Skeletal muscle satellite cell (primary cell): ENCODE measurements around the gene ZNF740.
A peak's percentile ranks its signal among the peaks of the same experiment; 100 is the strongest.

Source experiments
- H3K27me3 ChIP-seq: 2 replicates; pipeline ENCODE4 v1.7.0; 2013; ENCODE audit warnings: low read length; ENCODE audit not compliant: control insufficient read depth, insufficient read depth
- H3K36me3 ChIP-seq: 2 replicates; pipeline ENCODE4 v1.7.0; 2013; ENCODE audit warnings: mild to moderate bottlenecking, control low read depth, low read length; ENCODE audit not compliant: insufficient read depth
- H3K4me1 ChIP-seq: 2 replicates; pipeline ENCODE4 v1.7.0; 2013; ENCODE audit warnings: low read length; ENCODE audit not compliant: control insufficient read depth, insufficient read depth
- H3K4me2 ChIP-seq: 2 replicates; pipeline ENCODE4 v1.7.0; 2013; ENCODE audit warnings: mild to moderate bottlenecking, low read length
- H3K4me3 ChIP-seq: 2 replicates; pipeline ENCODE4 v1.7.0; 2013; ENCODE audit warnings: low read length
- H3K9ac ChIP-seq: 2 replicates; pipeline ENCODE4 v1.7.0; 2013; ENCODE audit warnings: mild to moderate bottlenecking, low read depth, low read length, moderate library complexity
- H3K9me3 ChIP-seq: replicated peaks from 2 replicates; pipeline ENCODE4 v1.7.0; 2013; ENCODE audit warnings: mild to moderate bottlenecking, control low read depth, low read length

The ZNF740 gene

GRCh38 chr12:53218551-53219291 is 38.2 kb downstream of the ZNF740 start:
- Histone ChIP-seq H3K27me3 (no peaks in the 10 kb centered on the region), H3K9ac (peak overlapping the region; percentile 81), H3K4me3 (peak overlapping the region; percentile 88), H3K4me2 (peak overlapping the region; percentile 92), H3K9me3 (no peaks in the 10 kb centered on the region), H3K4me1 (peaks cover 63% of the 10 kb centered on the region), H3K36me3 (peaks cover 16% of the 10 kb centered on the region)

GRCh38 chr12:53219292-53219955 is 38.9 kb downstream of the ZNF740 start:
- peaks cover 65% of the 10 kb centered on the region for H3K4me1 ChIP-seq

DNA sequence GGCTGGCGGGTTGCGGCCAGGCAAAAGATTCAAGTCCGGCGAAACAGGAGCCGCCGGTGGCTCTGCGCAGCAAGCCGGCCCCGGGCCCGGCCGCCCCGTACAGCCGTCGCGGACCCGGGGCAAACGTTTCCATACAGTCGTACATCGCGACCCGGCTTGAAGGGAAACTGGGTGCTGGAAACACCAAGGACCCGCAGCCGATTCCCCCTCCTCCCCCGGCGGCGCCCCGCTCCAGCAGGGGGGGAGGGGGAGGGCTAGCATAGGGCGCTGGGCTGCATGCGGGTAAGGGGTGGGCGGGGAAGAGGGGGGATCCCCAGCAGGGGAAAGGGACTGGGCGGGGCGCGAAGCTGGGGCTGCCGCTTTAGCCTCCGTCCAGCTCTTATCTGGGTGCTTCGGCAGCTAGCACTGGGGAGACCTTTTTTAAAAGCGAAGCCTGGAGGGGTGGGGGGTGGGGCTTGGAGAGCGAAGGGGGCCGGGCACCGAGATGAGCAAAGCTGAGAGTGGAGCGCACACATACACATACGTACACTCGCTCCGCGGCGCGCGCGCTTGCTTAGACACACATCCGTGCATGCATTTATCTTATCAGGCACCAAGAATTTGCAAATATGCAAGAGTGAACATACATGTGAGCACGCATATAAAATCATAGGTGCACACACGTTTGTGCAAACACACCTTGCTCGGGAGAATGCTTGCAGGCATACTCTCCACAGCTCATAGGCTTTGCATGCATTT is 39.6 kb downstream of the ZNF740 start:
- Histone ChIP-seq H3K4me1 (peaks cover 59% of the 10 kb centered on the region), H3K9me3 (no peaks in the 10 kb centered on the region), H3K36me3 (peaks cover 9% of the 10 kb centered on the region), H3K4me3 (peak overlapping the region; percentile 88), H3K27me3 (no peaks in the 10 kb centered on the region), H3K9ac (peak overlapping the region; percentile 81), H3K4me2 (peak overlapping the region; percentile 92)

More at GRCh38 chr12:53219292-53219955, 38.9 kb downstream of the ZNF740 start:
- H3K36me3 ChIP-seq: peaks cover 13% of the 10 kb centered on the region
- H3K9ac ChIP-seq: peak overlapping the region; percentile 81
- peak overlapping the region; percentile 88 for H3K4me3 ChIP-seq
- peak overlapping the region; percentile 92 for H3K4me2 ChIP-seq
- H3K27me3 ChIP-seq: no peaks in the 10 kb centered on the region
- no peaks in the 10 kb centered on the region for H3K9me3 ChIP-seq

GRCh38 chr12:53220694-53221202 is 40.2 kb downstream of the ZNF740 start:
- Histone ChIP-seq H3K36me3 (peaks cover 4% of the 10 kb centered on the region), H3K4me3 (peak overlapping the region; percentile 88), H3K4me2 (peak overlapping the region; percentile 92), H3K4me1 (peaks cover 53% of the 10 kb centered on the region), H3K27me3 (no peaks in the 10 kb centered on the region), H3K9me3 (no peaks in the 10 kb centered on the region), H3K9ac (peak overlapping the region; percentile 84)

- Histone ChIP-seq H3K36me3 (peaks cover 4% of the 10 kb centered on the region), H3K4me1 (peaks cover 47% of the 10 kb centered on the region), H3K4me2 (peak overlapping the region; percentile 92), H3K9ac (peak overlapping the region; percentile 84), H3K4me3 (peak overlapping the region; percentile 88), H3K27me3 (no peaks in the 10 kb centered on the region), H3K9me3 (no peaks in the 10 kb centered on the region)
These were observed 40.9 kb downstream of the ZNF740 start for GRCh38 chr12:53221203-53222080.

DNA sequence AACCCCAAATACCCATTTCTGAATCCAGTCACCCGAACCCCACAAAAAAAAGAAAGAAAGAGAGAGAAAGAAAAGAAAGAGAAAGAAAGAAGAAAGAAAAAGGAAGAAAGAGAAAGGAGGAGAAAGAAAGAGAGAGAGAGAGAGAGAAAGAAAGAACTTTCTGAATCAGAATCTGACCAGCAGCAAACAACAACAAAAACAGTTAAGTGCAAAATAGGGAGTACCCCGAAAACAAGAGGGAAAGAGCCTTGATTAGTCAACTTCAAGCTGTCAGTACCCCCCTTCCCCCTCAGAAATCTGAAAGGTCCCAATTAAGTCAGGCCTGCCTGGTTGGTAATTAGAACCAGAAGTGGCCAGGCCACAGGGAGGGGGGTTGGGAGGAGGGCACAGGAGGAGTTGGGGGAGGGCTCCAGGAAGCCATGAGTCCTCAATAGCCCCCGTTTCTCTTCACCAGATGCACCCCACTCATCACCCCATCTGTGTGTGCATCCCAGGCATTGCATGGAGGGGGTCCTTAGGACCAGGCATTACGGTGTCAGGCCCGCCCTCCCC is 41.7 kb downstream of the ZNF740 start:
- peak overlapping the region; percentile 84 for H3K9ac ChIP-seq

GRCh38 chr12:53222806-53223261 is 42.3 kb downstream of the ZNF740 start:
- Histone ChIP-seq H3K36me3 (peaks cover 10% of the 10 kb centered on the region), H3K4me3 (no peak overlapping the region), H3K4me2 (no peak overlapping the region), H3K27me3 (no peaks in the 10 kb centered on the region), H3K9me3 (no peaks in the 10 kb centered on the region), H3K4me1 (peaks cover 33% of the 10 kb centered on the region), H3K9ac (no peak overlapping the region)

More for the DNA sequence above, 41.7 kb downstream of the ZNF740 start:
- Histone ChIP-seq H3K4me1 (peaks cover 39% of the 10 kb centered on the region), H3K27me3 (no peaks in the 10 kb centered on the region), H3K36me3 (peaks cover 9% of the 10 kb centered on the region), H3K9me3 (no peaks in the 10 kb centered on the region), H3K4me2 (peak overlapping the region; percentile 92), H3K4me3 (peak overlapping the region; percentile 88)

DNA sequence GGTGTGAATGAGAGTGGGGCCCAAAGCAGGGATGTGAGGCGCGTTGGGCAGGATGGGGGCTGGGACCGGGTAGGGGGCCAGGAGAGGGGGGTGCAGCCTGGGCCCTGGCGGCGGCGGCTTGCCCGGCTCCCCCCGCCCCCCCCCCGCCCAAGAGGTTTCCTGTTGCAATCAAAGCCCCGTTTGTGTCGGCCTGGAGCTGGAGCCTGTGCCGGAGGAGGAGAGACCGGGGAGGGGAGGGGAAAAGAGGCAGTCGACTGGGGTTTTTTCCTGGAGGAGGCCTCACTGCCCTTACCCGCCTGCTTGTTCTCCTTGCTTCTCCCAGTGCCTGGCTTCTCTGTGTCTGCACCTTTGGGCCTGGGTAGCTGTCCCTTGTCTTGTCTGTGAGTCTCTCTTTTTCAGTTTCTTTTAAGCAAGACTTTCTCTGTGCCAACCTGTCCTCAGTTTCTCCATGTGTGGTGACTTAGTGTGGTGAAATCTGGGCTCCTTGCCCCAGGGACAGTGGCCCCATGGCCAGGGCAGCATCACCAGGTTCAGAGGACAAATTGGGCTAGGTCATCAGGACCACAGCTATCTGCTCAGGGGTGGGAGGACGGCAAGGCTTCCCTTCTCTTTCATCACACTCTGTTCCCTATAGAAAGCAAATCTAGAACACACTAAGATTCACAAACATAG is 43.0 kb downstream of the ZNF740 start:
- Histone ChIP-seq H3K36me3 (peaks cover 10% of the 10 kb centered on the region), H3K4me1 (peaks cover 30% of the 10 kb centered on the region), H3K9me3 (no peaks in the 10 kb centered on the region), H3K4me2 (peak overlapping the region; percentile 36), H3K9ac (no peak overlapping the region), H3K4me3 (no peak overlapping the region), H3K27me3 (no peaks in the 10 kb centered on the region)

DNA sequence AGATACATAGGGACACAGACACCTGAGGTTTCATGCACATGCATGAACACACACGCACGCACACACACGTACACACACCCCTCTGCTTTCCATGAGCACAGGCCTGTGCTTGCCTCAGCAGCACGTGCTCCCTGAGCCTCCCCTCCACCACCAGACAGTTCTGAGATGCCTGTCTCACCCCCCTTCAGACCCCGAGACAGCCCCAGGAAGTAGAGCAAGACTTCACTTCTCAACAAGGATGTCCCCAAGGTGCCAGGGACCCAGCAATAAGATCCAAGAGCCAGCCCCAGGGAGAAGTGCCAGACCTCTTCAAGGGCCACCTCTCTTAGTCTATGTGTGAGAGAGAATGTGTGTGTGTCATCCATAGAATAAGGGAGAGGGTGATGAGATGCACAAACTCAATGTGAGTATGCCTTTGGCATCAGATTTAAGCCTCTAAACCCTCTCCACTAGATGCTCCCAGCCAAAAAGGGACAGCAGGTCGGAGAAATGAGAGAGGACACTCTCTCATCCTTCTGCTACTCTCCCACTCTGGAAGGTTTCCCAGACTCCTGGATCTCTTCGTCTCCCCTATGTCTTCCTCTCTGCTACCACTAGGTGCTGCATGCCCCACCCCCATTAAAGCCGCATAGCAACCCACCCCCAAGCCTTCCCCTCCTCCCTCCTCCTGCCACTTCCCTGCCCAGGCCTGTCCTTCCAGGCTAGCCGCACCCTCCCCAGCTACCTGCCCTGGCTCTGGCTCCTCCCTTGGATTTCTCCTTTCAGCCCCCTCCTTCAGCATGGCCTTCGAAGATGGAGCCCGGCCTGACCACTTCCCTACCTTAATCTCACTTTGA is 43.8 kb downstream of the ZNF740 start:
- Histone ChIP-seq H3K4me1 (peaks cover 30% of the 10 kb centered on the region), H3K9ac (no peak overlapping the region), H3K4me2 (no peak overlapping the region), H3K27me3 (no peaks in the 10 kb centered on the region), H3K4me3 (no peak overlapping the region), H3K9me3 (no peaks in the 10 kb centered on the region), H3K36me3 (peaks cover 10% of the 10 kb centered on the region)
